HepG2 (cell line): ENCODE measurements around the gene RHBDL1.

Source experiments
- AFF4 ChIP-seq: sonication (generic); formaldehyde crosslinking; IDR thresholded peaks from 2 replicates; pipeline ENCODE4 v1.4.0; 2020; ENCODE audit warnings: missing genetic modification reagents
- GTF3A ChIP-seq: sonication (generic); formaldehyde crosslinking; conservative IDR thresholded peaks from 2 replicates; pipeline ENCODE4 v1.4.0; 2020; ENCODE audit warnings: mild to moderate bottlenecking, missing genetic modification reagents
- MAZ ChIP-seq, 2 experiments: sonication (generic) in 1 of 2; formaldehyde crosslinking in 1 of 2; IDR thresholded peaks; 2 replicates each; pipeline versions ENCODE4 v1.5.0 to v1.6.1; 2012 to 2020; ENCODE audit warnings: low read depth in 2 of 2, mild to moderate bottlenecking in 2 of 2, borderline replicate concordance in 1 of 2, improper control_type of control experiment in 1 of 2, low read length in 1 of 2, missing genetic modification reagents in 1 of 2, moderate library complexity in 1 of 2
- NR3C1 ChIP-seq: sonication (generic); formaldehyde crosslinking; IDR thresholded peaks from 2 replicates; pipeline ENCODE4 v1.4.0; 2020; ENCODE audit warnings: missing genetic modification reagents
- PHF8 ChIP-seq: sonication (generic); formaldehyde crosslinking; IDR thresholded peaks from 2 replicates; pipeline ENCODE4 v1.5.0; 2020; ENCODE audit warnings: missing genetic modification reagents
- PITX1 ChIP-seq: sonication (generic); formaldehyde crosslinking; IDR thresholded peaks from 2 replicates; pipeline ENCODE4 v1.5.1; 2020; ENCODE audit warnings: mild to moderate bottlenecking, missing genetic modification reagents
- POLR2A ChIP-seq, 2 experiments: IDR thresholded peaks; 2 replicates each; pipeline ENCODE4 v1.6.1; 2011; ENCODE audit warnings: low read depth in 2 of 2, low read length in 2 of 2, mild to moderate bottlenecking in 1 of 2, moderate library complexity in 1 of 2; ENCODE audit not compliant: insufficient read depth in 1 of 2
- RFX5 ChIP-seq: IDR thresholded peaks from 2 replicates; pipeline ENCODE4 v1.6.1; 2011; ENCODE audit warnings: low read depth, low read length, improper control_type of control experiment
- SUZ12 ChIP-seq: fragments of 150-350 bp; IDR thresholded peaks from 2 replicates; pipeline ENCODE4 v1.6.1; 2014; ENCODE audit warnings: low read depth, low read length
- TAF15 ChIP-seq: fragments of 200-400 bp; formaldehyde crosslinking; IDR thresholded peaks from one replicate; pipeline ENCODE4 v1.6.1; 2018; ENCODE audit warnings: mild to moderate bottlenecking, low read depth, low read length; ENCODE audit not compliant: poor library complexity, severe bottlenecking
- THRA ChIP-seq: sonication (generic); formaldehyde crosslinking; IDR thresholded peaks from 2 replicates; pipeline ENCODE4 v1.4.0; 2020; ENCODE audit warnings: missing genetic modification reagents, borderline replicate concordance
- YEATS4 ChIP-seq: sonication (generic); formaldehyde crosslinking; IDR thresholded peaks from 2 replicates; pipeline ENCODE4 v1.4.0; 2020; ENCODE audit warnings: missing genetic modification reagents, borderline replicate concordance
- TF ChIP-seq, protein P1 (sequence below): sonication (generic); formaldehyde crosslinking; IDR thresholded peaks from 2 replicates; pipeline ENCODE4 v1.5.0; 2020; ENCODE audit warnings: mild to moderate bottlenecking, missing genetic modification reagents, moderate library complexity
- TF ChIP-seq, protein P2 (sequence below): sonication (generic); formaldehyde crosslinking; conservative IDR thresholded peaks from 2 replicates; pipeline ENCODE4 v1.4.0; 2020; ENCODE audit warnings: missing genetic modification reagents

GRCh38 chr16:628321-629061 is 47.0 kb upstream of the RHBDL1 start:
- TF ChIP-seq MAZ (IDR thresholded peaks at IDR 0.05; ENCODE audit: borderline replicate concordance, low read depth, low read length) (no peak), MAZ (CRISPR knock-in tag; IDR thresholded peaks at IDR 0.05; ENCODE audit: low read depth) (no peak), NR3C1 (CRISPR knock-in tag) (no peak), RFX5 (no peak), POLR2A (IDR thresholded peaks at IDR 0.05; ENCODE audit: insufficient read depth in 1 of 2, low read depth in 2 of 2, low read length in 2 of 2) (no peak), SUZ12 (no peak), GTF3A (CRISPR knock-in tag) (no peak), TAF15 (no peak), PHF8 (CRISPR knock-in tag) (no peak), AFF4 (CRISPR knock-in tag) (no peak), THRA (CRISPR knock-in tag) (no peak), PITX1 (no peak), YEATS4 (CRISPR knock-in tag) (no peak)
- TF ChIP-seq, protein P1, sequence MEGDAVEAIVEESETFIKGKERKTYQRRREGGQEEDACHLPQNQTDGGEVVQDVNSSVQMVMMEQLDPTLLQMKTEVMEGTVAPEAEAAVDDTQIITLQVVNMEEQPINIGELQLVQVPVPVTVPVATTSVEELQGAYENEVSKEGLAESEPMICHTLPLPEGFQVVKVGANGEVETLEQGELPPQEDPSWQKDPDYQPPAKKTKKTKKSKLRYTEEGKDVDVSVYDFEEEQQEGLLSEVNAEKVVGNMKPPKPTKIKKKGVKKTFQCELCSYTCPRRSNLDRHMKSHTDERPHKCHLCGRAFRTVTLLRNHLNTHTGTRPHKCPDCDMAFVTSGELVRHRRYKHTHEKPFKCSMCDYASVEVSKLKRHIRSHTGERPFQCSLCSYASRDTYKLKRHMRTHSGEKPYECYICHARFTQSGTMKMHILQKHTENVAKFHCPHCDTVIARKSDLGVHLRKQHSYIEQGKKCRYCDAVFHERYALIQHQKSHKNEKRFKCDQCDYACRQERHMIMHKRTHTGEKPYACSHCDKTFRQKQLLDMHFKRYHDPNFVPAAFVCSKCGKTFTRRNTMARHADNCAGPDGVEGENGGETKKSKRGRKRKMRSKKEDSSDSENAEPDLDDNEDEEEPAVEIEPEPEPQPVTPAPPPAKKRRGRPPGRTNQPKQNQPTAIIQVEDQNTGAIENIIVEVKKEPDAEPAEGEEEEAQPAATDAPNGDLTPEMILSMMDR = no peak
- TF ChIP-seq, protein P2, sequence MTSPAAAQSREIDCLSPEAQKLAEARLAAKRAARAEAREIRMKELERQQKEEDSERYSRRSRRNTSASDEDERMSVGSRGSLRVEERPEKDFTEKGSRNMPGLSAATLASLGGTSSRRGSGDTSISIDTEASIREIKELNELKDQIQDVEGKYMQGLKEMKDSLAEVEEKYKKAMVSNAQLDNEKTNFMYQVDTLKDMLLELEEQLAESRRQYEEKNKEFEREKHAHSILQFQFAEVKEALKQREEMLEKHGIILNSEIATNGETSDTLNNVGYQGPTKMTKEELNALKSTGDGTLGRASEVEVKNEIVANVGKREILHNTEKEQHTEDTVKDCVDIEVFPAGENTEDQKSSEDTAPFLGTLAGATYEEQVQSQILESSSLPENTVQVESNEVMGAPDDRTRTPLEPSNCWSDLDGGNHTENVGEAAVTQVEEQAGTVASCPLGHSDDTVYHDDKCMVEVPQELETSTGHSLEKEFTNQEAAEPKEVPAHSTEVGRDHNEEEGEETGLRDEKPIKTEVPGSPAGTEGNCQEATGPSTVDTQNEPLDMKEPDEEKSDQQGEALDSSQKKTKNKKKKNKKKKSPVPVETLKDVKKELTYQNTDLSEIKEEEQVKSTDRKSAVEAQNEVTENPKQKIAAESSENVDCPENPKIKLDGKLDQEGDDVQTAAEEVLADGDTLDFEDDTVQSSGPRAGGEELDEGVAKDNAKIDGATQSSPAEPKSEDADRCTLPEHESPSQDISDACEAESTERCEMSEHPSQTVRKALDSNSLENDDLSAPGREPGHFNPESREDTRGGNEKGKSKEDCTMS (CRISPR knock-in tag) = no peak
